Activated CD4-positive, alpha-beta T cell treated with anti-CD3 and anti-CD28 coated beads, Interleukin-2, amount 50 U/mL, for 16 hours (primary cell): ENCODE results near the gene GUCY2F.

ENCODE experiments used
- DNase-seq: peaks from one replicate; pipeline ENCODE4 v3.0.0-alpha.2; 2020

Gene GUCY2F

DNA sequence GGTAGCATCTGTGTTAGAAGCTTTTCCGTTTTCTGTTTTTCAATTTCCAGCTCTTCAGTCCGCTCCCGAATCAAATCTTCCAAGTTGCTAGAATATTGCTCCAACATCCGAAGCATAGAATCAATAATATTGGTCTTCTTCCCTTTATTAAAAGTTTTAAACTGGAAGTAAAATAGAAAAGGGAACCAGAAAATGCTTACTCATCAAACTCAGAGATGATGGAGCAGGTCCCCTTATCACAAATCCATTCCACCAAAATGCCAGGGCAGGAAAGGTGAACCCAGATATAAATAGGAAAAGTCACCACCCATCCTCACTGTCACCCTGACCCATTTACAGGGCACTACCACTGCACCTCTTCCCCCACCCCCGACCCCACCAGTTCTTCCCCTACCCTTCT lies 89.0 kb downstream of the GUCY2F start:
- no peak for DNase-seq

- DNase-seq = no peak
Measured at GRCh38 chrX:109390556-109390955, 91.3 kb downstream of the GUCY2F start.

DNA sequence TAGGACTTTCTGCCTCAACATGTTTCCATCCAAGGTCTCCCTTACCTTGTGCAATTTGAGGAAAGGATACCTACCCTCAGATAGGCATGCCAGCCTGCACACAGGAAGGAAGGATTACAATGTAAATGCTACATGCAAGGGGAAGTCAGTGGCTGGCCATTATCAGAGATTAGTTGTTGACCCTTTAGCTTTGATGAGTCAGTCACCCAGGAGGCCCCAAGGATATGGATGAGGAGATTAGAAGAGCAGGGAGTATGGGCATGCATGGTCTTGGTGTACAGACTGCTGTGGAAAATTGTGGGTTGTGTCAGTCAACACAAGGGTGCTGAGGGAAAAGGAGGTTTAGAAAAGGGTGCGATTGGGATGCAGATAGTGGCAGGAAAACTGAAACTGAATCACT lies 92.0 kb downstream of the GUCY2F start:
- no peak for DNase-seq

DNA sequence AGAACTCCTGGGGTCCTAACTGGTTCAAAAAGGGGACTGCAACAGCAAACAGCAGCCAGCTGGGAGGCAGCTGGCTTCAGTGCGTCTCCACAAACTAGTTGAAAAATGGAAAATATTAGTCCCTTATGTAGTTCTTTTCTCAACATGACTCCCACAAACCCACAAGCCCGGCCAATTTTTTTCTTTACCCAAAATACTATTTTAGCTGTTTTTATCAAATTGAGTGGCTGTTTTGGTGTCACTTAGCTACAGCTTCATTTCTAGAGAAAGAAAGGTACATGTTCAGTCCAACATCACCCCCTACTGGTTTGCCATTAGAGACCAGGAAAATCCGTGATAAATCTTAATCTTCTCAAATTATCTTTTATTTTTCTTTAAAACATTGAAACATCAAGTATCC lies 97.2 kb downstream of the GUCY2F start:
- DNase-seq = peak; percentile 22

GRCh38 chrX:109382332-109382731 lies 99.6 kb downstream of the GUCY2F start:
- no peak for DNase-seq

DNA sequence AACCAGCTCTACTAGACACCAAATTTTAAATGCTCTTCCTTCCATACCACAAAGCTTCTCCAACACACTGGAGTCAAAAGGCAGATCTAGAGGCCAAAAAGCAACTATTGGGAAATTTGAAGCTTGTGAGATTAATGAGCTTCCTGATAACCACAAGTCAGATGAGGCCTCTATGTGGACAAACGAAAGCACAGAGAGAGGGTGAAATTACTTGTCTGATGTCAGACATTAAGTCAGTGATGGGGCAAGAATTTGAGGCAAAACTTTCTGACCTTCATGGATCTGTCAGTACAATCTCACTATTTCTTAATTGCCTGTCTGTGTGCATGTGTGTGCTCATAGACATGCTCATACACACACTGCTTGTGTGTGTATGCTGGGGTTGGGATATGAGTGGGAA lies 103.6 kb downstream of the GUCY2F start:
- DNase-seq = no peak

DNA sequence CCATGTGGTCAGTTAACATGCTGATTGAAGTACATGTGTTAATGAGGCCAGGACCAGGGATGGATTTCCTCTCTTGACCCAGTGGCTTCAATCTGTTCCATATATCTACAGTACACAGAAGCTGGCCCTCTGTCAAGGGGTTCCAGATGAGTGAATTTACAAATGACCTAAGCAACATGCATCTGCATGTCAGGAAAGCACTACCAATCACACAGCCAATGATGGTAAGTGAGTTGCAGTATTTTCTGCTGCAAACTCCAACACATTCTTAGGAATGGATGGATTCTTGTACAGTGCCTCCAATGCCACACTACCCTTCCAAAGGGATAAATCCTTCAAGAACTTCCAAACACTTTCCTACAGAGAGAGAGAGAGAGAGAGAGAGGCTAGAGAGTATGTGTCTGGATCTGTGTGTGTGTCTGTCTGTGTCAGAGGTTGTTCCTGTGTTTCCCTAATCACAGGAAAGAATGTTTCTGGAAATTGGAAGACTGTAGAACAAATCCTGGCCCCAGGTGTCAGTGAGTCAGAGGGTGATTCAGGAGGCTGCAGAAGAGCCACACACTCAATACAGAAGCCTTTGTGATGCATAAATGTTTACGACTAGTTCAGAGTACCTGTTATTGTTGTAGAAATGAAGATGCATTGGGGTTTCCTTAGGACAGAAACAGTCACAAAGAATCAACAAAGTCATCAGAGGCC lies 107.5 kb downstream of the GUCY2F start:
- DNase-seq = no peak

DNA sequence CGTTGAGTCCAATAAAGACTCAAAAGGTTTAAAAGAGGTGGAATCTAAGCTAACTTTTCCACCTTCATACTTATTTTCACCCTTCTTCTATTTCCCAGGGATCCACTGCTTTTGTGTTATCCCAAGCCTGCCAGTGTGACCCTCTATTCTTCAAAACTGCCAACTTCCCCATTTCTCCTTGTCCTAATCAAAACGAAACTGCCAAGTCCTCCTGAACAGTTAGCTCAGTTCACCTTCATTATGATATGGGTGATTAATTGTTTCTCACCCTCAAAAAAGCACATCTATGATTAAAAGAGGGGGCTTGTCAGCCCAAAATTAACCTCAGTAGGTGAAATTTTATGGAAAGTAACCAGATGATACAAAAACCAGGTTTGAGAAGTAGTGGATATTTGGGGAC lies 108.4 kb downstream of the GUCY2F start:
- DNase-seq = no peak

- DNase-seq = no peak
Measured at GRCh38 chrX:109372716-109373115, 109.2 kb downstream of the GUCY2F start.

DNA sequence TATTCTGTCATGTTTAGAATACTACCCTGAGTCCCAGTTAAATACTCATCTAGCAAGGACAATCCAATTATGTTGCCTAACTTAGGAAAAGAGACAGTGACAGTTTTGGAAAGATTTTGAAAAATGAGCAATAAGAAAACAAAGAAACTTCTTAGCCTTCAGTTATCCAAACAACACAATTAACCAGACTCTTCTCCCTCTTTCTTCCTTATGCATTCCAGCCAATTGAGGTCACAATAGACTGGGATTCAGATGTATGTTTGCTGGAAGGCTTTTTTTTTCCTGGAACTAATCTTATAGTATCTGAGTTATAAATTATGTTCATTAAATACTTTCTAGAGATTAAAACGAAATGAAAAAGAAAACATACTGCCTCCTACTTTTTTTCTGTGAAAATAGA lies 109.6 kb downstream of the GUCY2F start:
- no peak for DNase-seq

DNA sequence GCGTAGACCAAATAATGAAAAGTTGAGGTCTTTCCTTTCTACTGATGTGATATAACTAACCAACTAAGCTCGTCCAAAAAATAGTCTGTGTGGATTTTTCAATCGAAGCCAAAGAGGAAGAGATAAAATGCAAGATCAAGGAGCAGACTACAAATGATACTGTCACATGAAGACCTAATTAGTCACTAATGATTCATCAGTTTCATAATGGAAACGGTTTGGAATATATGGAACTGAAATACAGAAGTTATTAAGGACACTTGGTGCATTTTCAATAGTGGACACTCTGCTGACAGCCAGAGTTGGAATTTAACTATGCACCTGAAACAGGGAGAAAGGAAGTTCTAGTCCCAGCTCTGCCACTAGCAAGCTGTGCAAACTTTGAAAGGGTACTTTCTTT lies 119.8 kb downstream of the GUCY2F start:
- no peak for DNase-seq

DNA sequence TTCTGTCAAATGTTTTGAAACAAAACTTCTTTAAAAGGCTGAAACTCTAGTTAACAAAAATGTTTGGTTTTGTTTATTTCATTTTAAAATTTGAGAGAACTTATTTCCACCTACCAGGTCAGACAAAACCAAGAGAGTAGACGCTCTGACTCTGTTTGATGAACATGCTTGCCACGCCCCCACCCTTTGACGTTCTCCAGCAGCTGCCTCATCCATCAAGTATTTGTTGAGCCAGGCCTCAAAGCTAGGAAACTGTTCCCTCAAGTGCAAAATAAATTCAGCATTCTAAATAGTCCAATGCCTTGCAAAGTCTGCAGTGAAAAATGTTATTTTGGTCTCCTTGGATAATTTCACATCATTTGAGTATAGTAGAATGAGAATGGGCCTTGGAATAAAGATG lies 121.6 kb downstream of the GUCY2F start:
- DNase-seq = no peak

DNA sequence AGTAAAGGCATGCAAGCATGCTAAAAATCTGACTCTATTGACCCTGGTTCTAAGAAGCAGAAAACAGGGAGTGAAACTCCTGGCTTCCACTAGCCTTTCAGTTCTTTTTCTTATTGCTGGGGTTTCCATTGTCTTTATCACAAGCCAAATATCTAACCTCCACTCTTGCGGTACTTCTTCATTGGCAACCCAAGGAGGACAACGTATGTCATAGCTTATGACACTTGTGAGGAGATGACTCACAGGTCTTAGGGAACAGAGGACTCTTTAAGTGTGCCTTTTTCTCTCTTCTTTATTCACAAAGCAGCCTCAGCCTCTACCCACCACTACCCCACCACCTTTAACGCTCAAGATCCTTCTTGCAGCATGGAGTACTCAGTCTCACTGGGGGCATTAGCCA lies 124.2 kb downstream of the GUCY2F start:
- DNase-seq = no peak

DNA sequence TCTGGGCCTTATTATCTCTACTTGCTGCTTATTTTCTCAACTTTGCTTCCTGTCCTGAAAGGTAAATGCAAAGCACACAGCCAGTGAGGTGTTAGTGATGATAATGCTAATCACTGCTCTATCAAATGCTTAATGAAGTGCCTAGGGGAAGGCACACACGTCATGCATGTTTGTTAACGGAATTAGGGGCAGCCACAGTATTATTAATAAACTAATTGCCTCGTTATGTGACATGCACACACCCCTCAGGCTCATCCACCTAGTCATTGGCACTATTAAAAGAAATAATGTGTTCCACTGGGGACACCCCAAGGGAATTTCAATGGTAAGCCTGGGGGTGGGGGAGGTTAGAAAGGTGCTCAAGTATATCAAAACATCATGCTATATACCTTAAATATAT lies 125.2 kb downstream of the GUCY2F start:
- no peak for DNase-seq

DNA sequence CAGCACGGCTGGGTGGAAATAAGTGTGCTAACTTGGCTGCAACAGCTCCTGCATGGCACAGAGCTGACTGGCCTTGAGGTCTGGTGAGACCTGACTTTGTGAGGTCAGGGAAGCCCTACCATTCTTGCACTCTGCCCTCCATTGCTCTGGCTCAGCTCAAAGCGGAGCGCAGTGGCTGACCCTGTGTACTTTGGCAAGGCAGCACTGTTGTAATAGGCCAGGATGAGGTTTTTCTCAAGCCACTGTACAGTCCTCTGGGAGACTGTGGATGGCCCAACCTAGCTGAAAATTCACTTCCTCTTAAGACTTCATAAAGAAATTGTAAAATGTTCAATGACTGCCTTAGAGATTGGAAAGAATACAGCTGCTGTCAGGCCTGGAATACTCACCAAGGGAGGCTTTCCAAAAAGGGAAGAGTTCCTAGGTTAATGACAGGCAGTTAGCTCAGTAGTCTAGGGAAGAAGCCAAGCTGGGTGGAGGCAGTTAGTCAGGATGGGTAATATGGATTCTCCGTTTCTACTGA lies 129.8 kb downstream of the GUCY2F start:
- DNase-seq = no peak

DNA sequence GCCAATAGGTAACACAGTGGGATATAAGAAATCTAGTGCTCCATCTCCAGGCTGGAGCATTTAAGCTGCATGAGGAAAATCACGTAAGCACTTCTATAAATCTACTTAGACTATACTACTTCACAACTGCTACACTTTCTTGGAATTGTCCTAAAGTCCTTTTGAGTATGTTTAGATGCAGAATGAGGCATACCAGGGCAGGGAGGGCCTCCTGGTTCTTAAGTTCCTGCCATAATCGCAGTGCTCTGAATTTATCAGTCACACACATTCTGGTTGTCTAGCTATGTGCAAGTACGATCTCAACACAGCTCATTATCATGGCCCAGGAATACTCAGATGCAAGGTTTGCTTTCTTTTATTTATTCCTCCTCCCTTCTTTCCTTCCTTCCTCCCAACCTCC lies 130.3 kb downstream of the GUCY2F start:
- DNase-seq = no peak

GRCh38 chrX:109350551-109350950 lies 131.3 kb downstream of the GUCY2F start:
- DNase-seq = no peak

- DNase-seq = no peak
Measured at GRCh38 chrX:109350051-109350450, 131.8 kb downstream of the GUCY2F start.

DNA sequence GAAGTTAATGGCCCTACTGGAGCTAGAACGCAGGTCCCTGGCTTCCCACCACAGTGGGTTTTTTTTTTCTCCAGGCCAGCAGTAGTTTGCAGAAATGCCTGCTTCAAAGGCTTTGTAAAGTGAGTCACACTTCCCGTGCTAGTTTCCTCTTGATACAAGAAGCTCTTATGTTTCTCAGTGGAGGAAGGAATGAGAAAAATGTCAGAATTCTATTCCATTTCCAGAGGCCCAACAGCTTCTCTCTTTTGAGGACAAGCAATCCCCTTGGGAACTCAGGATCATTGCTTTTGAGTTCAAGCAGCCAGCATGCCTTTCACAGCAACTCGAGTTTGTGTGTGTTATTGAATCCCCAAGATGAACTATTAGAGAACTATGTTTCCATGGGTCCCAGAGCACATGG lies 134.3 kb downstream of the GUCY2F start:
- peak; percentile 2 for DNase-seq

DNA sequence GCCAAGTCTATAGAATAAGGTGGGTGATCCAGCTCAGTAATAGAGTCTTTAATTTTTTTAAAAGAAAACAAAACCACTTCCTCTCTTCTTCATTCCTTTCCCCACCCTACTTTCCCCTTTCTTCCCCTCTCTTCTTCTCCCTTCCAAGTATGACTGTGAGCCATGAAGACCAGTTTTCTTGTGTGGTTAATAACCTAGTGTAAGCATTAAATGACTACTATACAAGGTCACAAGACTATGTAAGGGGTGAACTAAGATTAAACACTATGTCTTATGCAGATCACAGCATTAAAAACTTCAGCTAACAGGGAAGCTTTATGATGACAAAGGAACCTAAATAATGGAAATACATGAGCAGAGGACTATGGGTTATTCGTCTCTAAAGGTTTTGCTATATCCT lies 135.4 kb downstream of the GUCY2F start:
- DNase-seq = no peak

DNA sequence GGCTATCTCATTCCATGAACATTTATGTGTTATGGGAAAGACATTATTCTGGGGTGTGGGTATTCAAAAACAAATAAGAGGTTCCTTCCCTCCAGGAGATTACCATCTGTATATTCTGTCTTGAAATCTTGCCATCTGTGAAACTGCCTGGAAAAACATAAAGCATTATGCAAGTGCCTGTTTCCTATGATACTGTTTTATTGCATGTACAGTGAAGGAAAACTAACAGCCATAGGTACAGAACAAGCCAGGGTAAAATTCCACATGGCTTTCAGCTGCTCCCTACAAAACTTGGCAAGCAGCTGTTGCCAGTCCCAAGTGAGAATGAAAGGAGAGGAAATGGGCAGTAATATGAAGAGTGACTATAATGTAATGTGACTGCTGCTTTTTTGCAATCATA lies 136.0 kb downstream of the GUCY2F start:
- no peak for DNase-seq

GRCh38 chrX:109344678-109345077 lies 137.2 kb downstream of the GUCY2F start:
- no peak for DNase-seq

DNA sequence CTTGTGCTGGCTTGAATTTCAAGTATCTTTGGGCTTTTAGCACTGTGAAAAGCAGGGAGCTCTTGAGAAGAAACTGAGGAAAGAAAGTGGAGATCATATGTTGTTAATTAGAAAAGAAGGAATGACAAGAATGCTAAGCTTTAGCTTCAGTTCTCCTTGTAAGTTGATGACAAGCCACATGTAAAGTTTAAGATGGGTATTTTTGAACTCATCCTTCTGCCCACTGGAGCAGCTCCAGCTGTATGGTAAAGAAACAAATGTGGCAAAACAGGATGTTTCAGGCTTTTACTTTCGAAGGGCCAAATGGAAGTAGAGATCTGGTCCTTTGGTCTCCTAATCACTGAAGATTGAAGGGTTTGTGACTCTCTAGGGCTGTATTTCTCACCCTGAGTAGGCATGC lies 137.8 kb downstream of the GUCY2F start:
- DNase-seq = no peak

DNA sequence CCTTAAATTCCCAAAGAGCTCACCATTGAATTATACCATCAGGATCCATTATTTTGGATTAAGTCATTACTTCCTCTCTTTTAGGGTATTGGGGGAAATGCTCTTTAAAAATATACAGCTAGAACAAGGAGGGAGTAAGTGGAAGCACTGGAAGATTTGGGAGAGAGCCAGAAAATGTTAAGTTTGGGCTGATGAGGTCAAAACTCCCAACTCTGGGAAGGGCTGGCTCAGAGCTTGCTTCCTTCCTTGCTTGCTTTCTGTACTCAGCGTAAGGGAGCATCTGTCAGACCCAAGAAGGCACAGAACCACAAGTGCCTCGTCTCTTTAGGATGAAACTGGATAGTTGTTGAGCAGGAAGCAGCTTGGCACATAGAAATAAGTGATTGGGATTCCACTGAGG lies 138.2 kb downstream of the GUCY2F start:
- no peak for DNase-seq

DNA sequence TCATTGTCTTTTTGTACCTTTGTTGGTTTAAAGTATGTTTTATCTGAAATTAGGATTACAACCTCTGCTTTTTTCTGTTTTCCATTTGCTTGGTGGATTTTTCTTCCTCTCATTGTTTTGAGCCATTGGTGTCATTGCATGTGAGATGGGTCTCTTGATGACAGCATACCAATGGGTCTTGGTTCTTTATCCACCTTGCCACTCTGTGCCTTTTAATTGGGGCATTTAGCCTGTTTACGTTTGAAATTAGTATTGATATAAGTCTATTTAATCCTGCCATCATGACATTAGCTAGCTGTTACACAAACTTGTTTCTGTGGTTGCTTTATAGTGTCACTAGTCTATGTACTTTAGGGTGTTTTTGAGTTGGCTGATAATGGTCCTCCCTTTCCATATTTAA lies 145.7 kb downstream of the GUCY2F start:
- no peak for DNase-seq
